RPMI7951 (cell line): Measurements from ENCODE around the gene ATRN. TPM values are rescaled to one million over a fixed set of nuclear protein-coding genes. Genes with fewer than 3 reads are reported as not detected.

Source experiments
- DNase-seq: peaks from one replicate; pipeline ENCODE4 v3.0.0-alpha.2; 2012; ENCODE audit warnings: low read depth
- total RNA-seq: library from RNA; depleted of rRNA; stranded (reverse); fragments of >200 nt; shearing (Covaris generic); gene quantifications from 2 replicates; pipeline ENCODE4 v1.2.3, GENCODE V29; 2014

Gene ATRN
- total RNA-seq, 1 experiment from 2014 or later = 30.2 TPM

DNA sequence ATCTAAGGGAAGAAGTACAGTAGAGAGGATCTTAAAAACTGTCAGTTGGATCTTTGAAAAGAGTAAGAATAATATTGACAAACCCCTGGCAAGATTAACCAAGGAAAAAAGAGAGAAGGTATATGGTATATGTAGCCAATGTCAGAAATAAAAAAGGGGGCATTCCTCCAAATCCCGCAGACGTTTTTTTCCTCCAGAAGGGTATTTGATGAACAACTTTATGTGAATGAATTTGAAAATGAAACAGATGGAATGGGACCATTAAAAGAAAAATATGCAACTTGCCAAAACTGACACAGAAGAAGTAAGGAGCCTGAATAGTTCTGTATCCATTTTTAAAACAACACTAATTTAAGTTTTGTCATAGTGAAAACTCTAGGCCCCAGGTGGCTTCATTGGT, 156.7 kb downstream of the ATRN start:
- no peak for DNase-seq

GRCh38 chr20:3628502-3629314, 157.9 kb downstream of the ATRN start:
- no peak for DNase-seq

GRCh38 chr20:3629893-3630292, 159.1 kb downstream of the ATRN start:
- DNase-seq = no peak

GRCh38 chr20:3630429-3630828, 159.6 kb downstream of the ATRN start:
- no peak for DNase-seq

GRCh38 chr20:3631534-3631933, 160.7 kb downstream of the ATRN start:
- DNase-seq = no peak

- DNase-seq = no peak
These were observed 161.6 kb downstream of the ATRN start for GRCh38 chr20:3632311-3633004.

DNA sequence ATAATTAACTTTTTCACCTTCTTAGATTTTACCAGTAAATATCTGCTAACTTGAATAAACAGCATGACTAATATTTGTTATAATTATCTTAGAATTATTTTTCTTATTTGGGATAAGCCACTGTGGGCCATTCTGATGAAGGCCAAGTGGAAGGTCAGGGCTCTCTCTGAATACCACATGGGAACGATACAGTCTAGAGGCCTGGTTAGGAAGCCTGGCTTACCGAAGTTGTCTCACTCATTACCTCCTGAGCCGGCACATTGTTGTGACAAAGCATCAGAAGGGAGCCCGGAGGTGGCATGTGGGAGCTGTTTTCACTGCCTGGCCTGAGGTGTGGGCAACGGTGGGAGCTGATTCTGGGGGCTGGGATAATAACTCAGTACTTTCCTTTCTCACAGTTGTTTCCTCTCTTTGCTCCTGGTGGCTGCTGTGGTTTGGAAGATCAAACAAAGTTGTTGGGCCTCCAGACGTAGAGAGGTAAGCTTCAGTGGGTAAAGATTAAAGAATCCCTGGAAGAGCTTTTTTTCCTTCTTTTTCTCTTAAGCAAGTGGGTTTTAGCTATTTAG, 163.2 kb downstream of the ATRN start:
- DNase-seq = no peak

DNA sequence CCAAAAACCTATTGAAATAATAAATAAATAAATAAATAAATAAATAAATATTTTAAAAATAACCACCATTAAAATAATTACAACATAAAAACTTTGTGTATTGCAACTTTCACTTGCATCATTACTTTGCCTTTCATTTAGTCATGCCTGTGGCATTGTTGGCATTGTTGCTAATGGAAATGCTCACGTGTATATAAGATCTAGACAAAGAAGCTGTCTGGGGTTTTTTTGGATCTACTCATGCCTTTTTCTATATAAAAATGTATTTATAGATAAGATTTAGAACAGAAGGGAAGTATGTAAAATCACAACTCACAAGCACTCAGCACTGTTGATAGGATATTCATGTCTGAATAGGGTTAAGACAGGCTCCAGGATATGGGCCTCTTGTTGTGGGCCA, 164.5 kb downstream of the ATRN start:
- no peak for DNase-seq

- no peak for DNase-seq
These were observed 169.4 kb downstream of the ATRN start for GRCh38 chr20:3640259-3640658.

- no peak for DNase-seq
These were observed 174.7 kb downstream of the ATRN start for GRCh38 chr20:3645309-3646066.

GRCh38 chr20:3646067-3646440, 175.2 kb downstream of the ATRN start:
- no peak for DNase-seq

GRCh38 chr20:3646651-3647050, 175.8 kb downstream of the ATRN start:
- no peak for DNase-seq

DNA sequence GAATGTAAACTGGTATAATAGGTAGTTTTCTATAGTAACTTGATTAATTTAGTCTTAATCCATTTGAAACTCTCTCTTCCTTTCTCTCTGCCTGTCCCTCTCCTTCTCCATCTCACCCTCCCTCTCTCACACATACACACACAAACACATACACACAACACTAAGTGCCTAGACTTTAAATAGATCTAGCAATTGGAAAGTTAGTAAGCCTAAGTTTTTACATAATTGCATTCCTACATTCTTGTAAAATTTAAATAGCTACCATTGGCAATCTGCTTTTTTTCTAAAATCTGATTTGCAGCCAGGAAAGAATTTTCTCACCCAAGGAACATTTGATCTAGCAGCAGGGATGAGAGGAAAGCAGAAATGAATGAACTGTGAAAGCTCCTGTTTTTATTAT, 176.7 kb downstream of the ATRN start:
- DNase-seq = no peak

DNA sequence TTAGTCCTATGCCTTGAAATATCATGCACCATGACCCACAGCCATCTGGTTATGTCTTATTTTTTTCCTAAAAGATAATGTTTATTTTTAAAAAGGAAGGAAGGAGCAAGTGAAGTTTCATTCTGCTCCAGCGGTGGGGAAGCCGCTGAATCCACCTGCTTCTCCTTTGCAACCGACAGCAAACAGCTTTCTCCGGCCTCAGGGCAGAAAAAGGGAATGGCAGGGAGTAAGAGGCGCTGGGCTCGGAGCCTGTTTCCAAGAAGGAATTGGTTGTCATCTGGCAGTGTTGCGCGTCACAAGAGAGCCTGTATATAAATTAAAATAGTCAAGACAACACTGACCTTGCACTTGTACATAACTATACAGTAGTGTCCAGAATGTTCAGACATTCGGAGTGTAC, 178.1 kb downstream of the ATRN start:
- DNase-seq = no peak

- DNase-seq = no peak
These were observed 180.6 kb downstream of the ATRN start for GRCh38 chr20:3651204-3651962.

DNA sequence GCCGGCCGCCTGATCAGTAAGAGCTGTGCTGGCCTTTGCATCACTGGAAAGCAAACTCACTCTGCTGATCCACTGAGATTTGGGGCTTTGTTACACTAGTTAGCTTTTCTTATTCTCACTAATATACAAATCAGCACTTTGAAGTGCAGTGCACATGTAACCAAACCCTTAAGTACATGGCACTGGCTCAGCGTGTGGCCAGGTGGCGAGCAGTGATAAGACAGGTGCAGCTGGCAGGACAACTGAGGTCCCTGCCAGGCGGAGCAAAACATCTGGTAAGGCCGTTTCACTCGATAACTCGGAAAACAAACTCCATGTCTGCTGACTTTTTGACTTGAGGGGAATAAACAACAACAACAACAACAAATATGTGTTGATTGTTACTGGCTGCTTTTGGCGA, 181.4 kb downstream of the ATRN start:
- DNase-seq = no peak

- no peak for DNase-seq
These were observed 182.1 kb downstream of the ATRN start for GRCh38 chr20:3652676-3653596.

DNA sequence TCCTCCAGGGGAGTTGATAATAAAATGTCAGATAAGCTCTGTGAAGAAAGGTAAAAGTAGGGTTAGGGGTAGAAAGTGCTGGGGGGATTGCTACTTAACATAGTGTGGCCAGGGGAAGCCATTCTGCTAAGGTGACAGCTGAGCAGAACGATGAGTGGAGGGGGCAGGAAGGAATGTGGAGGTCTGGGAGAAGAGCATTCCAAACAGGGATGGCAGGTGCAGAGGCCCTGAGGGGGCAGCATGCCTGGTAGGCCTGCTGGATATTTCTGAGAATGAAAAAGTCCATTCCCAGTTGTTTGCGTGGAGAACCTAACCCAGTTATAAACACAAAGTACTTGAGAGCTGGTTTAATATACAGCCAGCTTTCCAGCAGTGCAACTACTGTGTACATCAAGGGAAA, 183.1 kb downstream of the ATRN start:
- no peak for DNase-seq

- DNase-seq = no peak
These were observed 183.7 kb downstream of the ATRN start for GRCh38 chr20:3654326-3655130.

DNA sequence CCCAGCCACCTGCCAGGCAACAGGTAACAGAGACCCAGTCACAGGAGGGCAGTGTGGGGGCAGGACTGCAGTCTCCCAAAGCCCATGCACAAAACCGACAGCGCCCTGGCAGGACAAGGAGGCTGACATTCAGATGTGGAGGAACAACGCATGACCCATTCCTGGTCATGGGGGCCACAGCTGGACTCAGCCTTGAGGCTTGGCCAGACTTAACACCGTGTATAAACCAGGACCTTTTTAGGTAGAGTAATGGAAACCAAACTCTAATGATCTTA, 184.2 kb downstream of the ATRN start:
- DNase-seq = no peak
